GM08714 (cell line): ENCODE results near the gene ACER1.
"Not testable (repeated sequence)": the region's sequence is repeated elsewhere in the genome, so short reads cannot be mapped to it uniquely, and the experiment has no call there.

Experiments used
- H3K4me3 ChIP-seq: fragments of 200-500 bp; sonication (Bioruptor generic); 2 replicates; pipeline ENCODE4 v1.5.1; 2014; ENCODE audit warnings: mild to moderate bottlenecking, low read length, inconsistent platforms
- ZNF274 ChIP-seq: IDR thresholded peaks from 2 replicates; pipeline ENCODE4 v1.6.1; 2012; ENCODE audit warnings: mild to moderate bottlenecking, low read depth, low read length

ACER1 gene

GRCh38 chr19:6364353-6364752 is 30.9 kb upstream of the ACER1 start:
- no peak overlapping the region for H3K4me3 ChIP-seq
- TF ChIP-seq ZNF274, result no peak

- no peak for TF ChIP-seq ZNF274
- H3K4me3 ChIP-seq, result peak overlapping the region; percentile 82
These were observed 29.0 kb upstream of the ACER1 start for GRCh38 chr19:6362351-6362801.

GRCh38 chr19:6362027-6362350 is 28.6 kb upstream of the ACER1 start:
- H3K4me3 ChIP-seq, result peak overlapping the region; percentile 82
- TF ChIP-seq ZNF274, result no peak

GRCh38 chr19:6360857-6361216 is 27.4 kb upstream of the ACER1 start:
- peak overlapping the region; percentile 41; the same call in 1 of the 2 replicates for H3K4me3 ChIP-seq

GRCh38 chr19:6360445-6360844 is 27.0 kb upstream of the ACER1 start:
- H3K4me3 ChIP-seq, result not testable (repeated sequence)

GRCh38 chr19:6359568-6360341 is 26.3 kb upstream of the ACER1 start:
- no peak overlapping the region for H3K4me3 ChIP-seq
- TF ChIP-seq ZNF274, result no peak

- no peak for TF ChIP-seq ZNF274
These were observed 24.6 kb upstream of the ACER1 start for GRCh38 chr19:6358003-6358402.

GRCh38 chr19:6357174-6357573 is 23.8 kb upstream of the ACER1 start:
- no peak for TF ChIP-seq ZNF274
- no peak overlapping the region for H3K4me3 ChIP-seq

More at GRCh38 chr19:6358003-6358402, 24.6 kb upstream of the ACER1 start:
- H3K4me3 ChIP-seq, result no peak overlapping the region

GRCh38 chr19:6355321-6356040 is 22.1 kb upstream of the ACER1 start:
- not testable (repeated sequence) for H3K4me3 ChIP-seq

- H3K4me3 ChIP-seq, result no peak overlapping the region
- no peak for TF ChIP-seq ZNF274
These were observed 20.8 kb upstream of the ACER1 start for GRCh38 chr19:6354098-6354674.

GRCh38 chr19:6352381-6353165 is 19.2 kb upstream of the ACER1 start:
- no peak overlapping the region for H3K4me3 ChIP-seq
- no peak for TF ChIP-seq ZNF274

- H3K4me3 ChIP-seq, result no peak overlapping the region
- TF ChIP-seq ZNF274, result no peak
These were observed 17.3 kb upstream of the ACER1 start for GRCh38 chr19:6350688-6351087.

GRCh38 chr19:6349271-6349670 is 15.9 kb upstream of the ACER1 start:
- not testable (repeated sequence) for H3K4me3 ChIP-seq

- no peak for TF ChIP-seq ZNF274
- H3K4me3 ChIP-seq, result no peak overlapping the region
These were observed 10.1 kb upstream of the ACER1 start for GRCh38 chr19:6343462-6343861.

GRCh38 chr19:6340493-6341201 is 7.2 kb upstream of the ACER1 start:
- TF ChIP-seq ZNF274, result no peak
- no peak overlapping the region for H3K4me3 ChIP-seq
